Stimulated activated naive CD4-positive, alpha-beta T cell (primary cell): Measurements from ENCODE around the gene TMOD2.

Experiments
- DNase-seq, 6 experiments: peaks; one replicate each; lab custom pipeline; 2025; lab: John Stamatoyannopoulos, UW

Gene TMOD2

DNA sequence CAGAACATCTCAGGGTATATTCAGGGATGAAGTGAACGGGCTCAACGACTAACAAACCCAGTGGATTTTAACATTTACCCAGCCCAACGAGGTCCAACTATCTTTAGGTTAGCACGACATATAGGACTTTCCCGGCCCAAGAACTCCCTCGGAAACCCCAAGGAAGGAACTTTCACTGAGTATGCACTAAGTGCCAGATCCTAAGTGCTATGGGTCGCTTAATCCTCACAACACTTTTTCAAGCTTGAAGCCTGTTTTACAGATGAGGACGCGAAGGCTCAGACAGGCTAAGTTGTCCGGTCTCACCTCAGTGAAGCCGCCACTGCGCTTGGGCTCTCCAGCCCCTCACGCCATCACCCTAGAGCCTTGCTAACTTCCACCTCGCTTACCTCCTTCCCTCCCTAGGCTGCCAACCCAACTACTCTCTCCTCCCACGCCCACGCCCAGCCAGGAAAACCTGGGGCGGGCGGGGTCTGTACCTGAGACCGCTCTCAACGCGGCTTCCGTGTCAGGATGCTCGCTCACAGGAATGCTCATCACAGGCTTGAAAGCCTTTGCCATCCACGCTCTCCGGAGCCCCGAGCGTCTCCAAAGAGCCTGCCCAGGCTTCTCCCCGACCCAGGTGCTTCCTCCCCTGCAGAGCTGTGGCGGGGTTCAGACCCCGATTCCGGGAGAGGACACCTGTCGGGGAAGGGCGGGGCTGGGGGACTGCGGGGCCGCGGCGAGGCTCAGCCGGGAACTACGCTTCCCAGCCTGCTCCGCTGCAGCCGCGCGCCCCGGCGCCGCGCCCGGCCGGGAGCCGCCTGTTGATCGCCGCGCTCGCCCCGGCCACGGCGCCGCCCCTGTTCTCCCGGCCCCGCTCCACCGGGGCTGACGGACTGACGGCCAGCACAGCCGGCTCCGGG is at the start of gene TMOD2:
TSS of gene TMOD2 (plus strand) at position 806 of the 905 bp plus-strand sequence. CDS start 14,845 bp downstream, outside the sequence.
- DNase-seq = peak in 5 of 6 experiments; percentile 30 to 51 (median 42)

DNA sequence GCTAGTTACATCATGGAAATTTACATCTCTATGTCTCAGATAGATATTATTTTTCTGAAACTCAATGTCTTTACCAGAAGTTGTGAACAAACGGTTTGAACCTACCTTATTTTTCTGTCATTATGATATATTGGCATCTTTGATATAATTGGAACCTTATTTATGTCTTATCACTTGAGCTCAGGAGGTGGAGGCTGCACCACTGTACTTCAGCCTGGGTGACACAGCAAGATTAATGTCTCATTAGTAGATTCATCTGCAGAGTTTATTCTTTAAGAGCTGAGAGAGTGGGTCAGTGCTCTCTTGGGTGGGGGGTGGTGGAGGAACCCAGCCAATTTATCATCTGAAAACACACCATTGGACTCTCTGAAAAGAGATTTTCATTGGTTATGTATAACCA is 48.7 kb upstream of the TMOD2 start:
- no peak for DNase-seq

DNA sequence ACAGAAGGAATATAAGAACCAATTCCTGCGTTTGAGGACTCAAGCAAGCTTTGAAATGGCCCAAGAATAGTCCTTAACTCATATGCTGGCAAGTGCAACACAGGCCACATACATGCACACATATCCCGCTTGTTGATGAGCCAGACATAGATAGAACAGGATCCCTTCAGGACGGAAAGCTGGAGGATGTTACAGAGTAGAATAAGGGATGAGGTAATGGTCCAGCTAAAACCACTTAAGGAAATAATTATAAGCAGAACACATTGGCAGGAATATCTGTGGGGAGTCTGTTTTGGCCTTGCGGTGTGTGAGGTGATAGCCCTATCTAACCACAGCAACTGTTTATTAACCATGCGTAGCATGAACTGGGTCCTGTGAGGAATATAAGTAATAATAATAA is 45.1 kb upstream of the TMOD2 start:
- no peak for DNase-seq

GRCh38 chr15:51706926-51707608 is 44.3 kb upstream of the TMOD2 start:
- DNase-seq = no peak

DNA sequence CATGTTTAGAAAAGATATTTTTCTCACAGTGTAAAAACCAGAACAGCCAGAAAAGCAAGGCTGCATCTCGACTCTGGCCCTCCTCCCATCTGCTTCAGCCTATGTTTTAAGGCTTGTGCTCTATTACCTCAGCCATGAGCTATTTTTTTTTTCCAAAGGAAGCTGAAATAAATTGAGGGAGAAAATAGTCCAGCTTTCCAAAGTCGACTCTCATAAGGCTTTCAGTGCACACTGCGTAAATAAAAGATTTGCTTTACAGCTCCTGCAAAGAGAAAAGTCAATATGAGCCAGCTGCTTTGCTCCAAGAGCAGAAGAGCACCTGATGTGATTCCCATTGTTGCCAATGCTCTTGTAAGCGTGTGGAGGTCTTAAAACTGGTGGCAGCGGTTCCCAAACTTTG is 43.4 kb upstream of the TMOD2 start:
- no peak for DNase-seq

DNA sequence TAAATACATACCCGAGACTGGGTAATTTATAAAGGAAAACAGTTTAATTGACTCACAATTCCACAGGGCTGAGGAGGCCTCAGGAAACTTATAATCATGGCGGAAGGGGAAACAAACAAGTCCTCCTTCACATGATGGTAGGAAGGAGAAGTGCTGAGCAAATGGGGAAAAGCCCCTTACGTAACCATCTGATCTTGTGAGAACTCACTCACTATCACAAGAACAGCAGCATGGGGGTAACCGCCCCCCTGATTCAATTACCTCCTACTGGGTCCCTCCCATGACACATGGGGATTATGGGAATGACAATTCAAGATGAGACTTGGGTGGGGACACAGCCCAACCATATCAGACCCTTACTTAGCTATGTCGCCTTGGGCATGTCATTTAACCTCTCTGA is 42.4 kb upstream of the TMOD2 start:
- DNase-seq = no peak

GRCh38 chr15:51714162-51714561 is 37.2 kb upstream of the TMOD2 start:
- no peak for DNase-seq

DNA sequence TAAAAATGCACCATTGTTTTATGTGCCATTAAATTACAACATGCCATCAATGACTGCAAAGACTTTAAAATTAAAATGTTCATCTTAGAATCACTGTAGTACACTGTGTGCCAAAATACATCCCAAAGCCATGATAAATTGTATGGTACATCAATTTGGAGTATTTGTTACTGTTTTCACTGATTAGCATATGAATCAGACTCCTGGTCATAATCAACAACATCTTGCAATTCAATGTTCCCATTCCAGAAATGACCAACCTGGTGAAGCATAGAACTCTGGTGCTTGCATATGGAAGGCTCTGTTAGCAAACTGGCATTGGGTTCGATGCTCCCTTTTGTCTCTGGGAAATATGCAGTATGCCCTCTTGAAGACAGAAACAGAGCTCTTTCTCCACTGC is 36.5 kb upstream of the TMOD2 start:
- no peak for DNase-seq

- no peak for DNase-seq
Measured at GRCh38 chr15:51718219-51718618, 33.2 kb upstream of the TMOD2 start.

DNA sequence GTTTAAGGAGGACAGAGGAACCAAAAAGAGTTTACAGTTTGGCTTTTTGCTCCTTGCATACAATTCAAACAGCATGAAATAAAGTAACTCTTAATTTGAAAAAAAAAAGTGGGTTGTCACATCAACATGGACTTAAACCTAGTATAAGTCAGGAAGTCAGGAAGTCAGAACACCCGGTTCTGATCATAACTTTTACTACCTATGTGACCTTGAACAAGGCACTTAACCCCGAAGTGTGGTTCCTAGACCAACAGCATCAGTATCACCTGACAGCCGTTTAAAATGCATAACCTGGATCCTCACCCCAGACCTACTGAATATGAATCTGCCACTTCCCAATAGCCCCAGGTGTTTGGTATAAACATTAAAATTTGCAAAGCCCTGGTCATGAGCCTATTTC is 32.7 kb upstream of the TMOD2 start:
- no peak for DNase-seq

DNA sequence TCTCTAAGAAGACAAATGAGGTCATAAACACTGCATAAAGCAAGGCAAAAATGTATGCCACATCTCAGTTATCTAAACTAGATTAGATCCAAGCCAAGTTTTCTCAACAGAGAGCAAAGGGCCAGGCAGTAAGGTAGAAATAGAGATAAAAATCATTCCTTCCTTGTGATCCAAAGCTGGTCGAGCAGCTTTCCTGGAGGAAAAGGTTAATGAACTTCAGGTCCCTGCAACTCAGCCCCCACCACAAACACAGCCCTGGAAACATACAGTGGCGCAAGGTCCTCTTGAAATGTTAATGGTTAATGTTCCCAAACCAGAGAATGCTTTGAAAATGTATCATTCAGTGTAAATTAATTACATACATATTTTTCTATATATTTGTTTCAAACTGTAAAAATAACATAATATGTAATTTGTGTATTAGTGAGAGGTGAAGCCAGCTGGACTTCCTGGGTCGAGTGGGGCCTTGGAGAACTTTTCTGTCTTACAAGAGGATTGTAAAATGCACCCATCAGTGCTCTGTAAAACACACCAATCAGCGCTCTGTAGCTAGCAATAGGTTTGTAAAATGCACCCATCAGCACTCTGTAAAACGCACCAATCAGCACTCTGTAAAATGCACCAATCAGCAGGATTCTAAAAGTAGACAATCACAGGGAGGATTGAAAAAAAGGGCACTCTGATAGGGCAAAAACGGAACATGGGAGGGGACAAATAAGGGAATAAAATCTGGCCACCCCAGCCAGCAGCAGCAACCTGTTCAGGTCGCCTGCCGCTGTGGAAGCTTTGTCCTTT is 31.0 kb upstream of the TMOD2 start:
- DNase-seq = no peak

GRCh38 chr15:51721199-51721960 is 30.0 kb upstream of the TMOD2 start:
- DNase-seq = no peak

DNA sequence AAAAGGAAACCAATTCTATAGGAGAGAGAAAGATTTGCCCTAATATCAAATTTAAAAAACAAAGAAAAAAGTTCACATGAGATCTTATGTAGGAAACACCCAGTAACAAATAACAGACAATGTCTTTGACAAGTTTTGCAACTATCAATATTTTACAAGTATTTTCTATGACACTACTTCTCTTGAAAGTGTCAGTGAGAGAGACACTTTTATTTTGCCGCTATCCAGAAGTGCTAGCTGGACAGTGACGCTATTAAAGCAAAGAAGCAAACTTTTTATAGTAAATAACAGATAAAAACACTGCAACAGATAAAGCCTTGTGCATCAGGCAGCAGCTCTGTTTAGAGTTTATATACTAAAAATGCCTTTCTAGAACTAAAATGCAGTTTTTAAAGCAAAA is 27.2 kb upstream of the TMOD2 start:
- DNase-seq = no peak

GRCh38 chr15:51724673-51725072 is 26.7 kb upstream of the TMOD2 start:
- DNase-seq = no peak

DNA sequence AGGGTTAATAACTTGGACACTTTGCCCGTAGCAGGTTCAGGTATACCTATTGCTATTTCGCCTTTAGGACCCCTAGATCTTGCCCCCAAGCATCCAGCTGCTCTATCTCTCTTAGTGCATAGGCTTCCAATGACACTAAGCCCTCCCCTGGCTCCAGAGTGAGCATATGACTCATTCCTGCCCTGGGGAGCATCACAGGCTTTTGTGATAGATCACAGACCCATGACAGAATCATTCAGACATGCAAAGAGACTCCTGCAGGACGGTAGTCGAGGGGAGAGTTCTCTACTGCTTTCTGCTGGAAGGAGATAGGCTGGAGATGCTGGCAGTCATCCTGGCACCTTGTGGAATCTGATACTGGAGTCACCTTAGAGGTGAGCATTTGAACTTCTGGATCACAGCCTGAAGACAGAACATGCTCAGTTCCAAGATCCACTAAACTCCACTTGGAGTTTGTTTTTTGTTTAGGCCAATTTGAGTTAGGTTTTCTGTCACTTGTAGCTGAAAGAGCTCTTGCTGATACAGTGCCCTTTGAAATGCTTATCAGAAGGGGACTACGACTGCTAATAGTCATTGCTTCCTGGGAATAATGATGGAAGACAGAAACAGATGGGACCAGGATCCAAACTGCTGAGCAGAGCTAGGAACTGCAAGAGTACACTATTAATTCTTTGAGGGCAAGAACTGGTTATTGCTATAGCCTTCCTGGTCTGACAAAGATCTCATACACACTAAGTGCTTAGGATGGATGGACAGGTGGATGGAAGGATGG is 24.9 kb upstream of the TMOD2 start:
- DNase-seq = no peak

DNA sequence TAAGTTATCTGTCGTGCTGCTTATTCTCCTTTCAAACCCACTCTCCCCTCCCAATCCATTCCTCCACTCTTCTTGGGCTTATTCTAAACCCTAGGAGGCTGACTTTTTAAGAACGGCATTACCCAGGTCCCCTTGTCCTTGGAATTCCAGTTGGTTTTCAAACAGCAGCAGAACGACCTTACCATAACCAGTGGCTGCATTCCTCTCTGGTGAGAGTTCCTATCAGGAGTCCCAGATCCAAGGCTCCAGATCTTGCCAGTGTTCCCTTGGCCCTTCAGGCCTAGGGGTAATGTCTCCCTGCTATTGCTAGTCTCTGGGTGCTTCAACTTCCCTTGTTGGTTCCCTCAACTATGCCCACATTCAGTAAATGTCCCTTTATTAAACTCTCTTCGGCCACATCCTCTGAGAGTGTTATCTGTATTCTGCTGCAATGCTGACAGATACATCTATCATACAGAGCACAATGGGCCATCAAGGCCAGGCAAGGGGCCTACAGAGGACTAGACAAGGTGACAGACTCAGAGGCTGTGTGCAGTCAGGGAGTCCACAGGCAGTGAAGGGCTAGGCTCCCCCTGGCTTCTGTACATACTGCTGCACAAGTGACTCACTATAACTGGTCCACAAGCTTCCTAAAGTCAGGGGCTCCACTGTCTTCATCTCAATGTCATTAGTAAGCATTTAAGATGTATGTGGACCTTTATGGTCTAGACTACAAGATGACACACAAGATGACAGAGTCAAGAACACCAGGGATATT is 24.1 kb upstream of the TMOD2 start:
- no peak for DNase-seq

DNA sequence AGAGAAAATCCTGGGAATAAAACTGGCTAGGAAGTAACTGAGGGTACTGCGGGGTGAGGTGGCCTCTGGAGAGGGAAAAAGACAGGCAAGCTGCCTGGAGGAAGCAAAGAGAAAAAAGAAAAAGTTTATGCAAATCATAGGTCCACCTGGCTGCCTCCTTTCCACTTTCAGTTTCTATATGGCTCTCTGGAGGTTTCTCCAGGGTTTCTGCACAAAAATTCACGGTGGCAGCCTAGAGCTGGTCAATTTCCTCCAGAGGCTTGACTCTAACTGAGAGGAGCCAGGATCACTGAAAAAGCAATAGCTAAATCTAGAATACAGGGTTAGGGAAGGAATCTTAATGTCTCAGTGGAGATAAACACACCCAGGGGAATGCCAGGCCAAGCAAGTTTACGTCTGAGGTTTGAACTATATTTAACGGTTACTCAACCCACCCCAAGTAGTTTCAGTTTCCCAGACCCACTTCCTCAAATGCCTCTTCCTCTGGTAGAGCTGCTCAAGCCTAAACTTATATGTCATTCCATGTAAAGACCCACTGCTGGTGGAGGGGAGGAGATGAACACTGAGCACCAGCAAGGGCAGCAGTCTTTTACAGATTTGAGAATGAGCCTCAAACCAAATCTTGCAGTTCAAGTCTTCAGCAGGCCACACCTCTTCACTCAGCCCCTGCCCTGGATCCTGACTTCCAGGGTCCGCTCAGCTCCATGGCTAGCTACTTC is 19.7 kb upstream of the TMOD2 start:
- peak in 5 of 6 experiments; percentile 11 to 74 (median 52) for DNase-seq

- no peak for DNase-seq
Measured at GRCh38 chr15:51732646-51733045, 18.8 kb upstream of the TMOD2 start.

- peak in 4 of 6 experiments; percentile 19 to 44 (median 24) for DNase-seq
Measured at GRCh38 chr15:51735228-51736010, 16.0 kb upstream of the TMOD2 start.
